ENCODE results near the gene PITPNC1. TPM values are rescaled to one million over a fixed set of nuclear protein-coding genes. Genes with fewer than 3 reads are reported as not detected.
"Not testable (repeated sequence)": the region's sequence is repeated elsewhere in the genome, so short reads cannot be mapped to it uniquely, and the experiment has no call there.

Gene PITPNC1
- total and polyA plus RNA-seq, 4 donors, result 8.0 to 21.1 (median 15.2) TPM

DNA sequence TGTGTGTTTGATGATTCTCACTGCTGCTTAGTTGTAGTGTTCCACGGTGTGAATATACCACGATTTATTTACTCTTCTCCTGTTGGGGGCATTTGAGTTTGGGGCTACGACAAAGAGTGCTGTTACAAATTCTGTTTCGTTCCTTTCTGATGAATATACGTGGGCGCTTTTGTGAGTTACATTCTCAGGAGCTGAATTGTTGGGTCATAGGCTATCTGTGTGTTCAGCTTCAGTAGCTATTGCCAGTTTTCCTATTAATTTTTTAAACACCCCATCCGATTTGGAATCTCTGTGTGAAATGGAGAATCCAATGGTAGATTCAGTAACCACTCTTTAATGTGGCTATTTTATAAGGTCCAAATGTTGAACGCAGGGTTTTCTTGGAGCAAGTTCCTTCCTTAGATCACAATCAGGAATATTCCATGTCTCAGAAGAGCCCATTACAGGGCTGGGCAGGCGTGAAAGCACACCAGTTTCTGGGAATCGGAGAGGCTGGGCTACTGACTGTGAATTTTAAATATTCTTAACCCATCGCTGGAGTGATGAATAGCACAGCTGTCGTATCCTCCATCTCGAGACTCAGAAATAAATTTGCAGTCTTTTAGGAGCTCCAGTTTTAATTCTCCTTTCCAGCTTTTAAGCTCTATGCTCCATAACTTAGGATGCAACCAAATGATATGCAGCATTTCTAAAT, 115.9 kb downstream of the PITPNC1 start:
- DNase-seq (no peak), ATAC-seq (ENCODE audit: insufficient read depth, low FRiP score) (no peak)
- Histone ChIP-seq H3K4me1 (ENCODE audit: control insufficient read depth in 5 of 5, insufficient read depth in 5 of 5, low read length in 5 of 5) (peaks cover 0 to 12% (median 0%) of the 10 kb centered on the region in 5 donors), H3K27ac (ENCODE audit: low read depth in 1 of 2, low read length in 1 of 2) (no peak overlapping the region), H3K9ac (ENCODE audit: insufficient read depth in 1 of 2, low read length in 2 of 2) (no peak overlapping the region), H3K36me3 (ENCODE audit: control insufficient read depth in 4 of 4, insufficient read depth in 4 of 4, low read length in 4 of 4) (no peaks in the 10 kb centered on the region), H3K9me3 (ENCODE audit: control insufficient read depth in 4 of 4, insufficient read depth in 3 of 4, low read length in 3 of 4) (no peaks in the 10 kb centered on the region), H3K27me3 (ENCODE audit: control insufficient read depth in 3 of 3, insufficient read depth in 3 of 3, low read length in 2 of 3) (peaks cover 0 to 5% (median 0%) of the 10 kb centered on the region in 3 donors), H3K4me3 (no peak overlapping the region)
- TF ChIP-seq, protein P1, sequence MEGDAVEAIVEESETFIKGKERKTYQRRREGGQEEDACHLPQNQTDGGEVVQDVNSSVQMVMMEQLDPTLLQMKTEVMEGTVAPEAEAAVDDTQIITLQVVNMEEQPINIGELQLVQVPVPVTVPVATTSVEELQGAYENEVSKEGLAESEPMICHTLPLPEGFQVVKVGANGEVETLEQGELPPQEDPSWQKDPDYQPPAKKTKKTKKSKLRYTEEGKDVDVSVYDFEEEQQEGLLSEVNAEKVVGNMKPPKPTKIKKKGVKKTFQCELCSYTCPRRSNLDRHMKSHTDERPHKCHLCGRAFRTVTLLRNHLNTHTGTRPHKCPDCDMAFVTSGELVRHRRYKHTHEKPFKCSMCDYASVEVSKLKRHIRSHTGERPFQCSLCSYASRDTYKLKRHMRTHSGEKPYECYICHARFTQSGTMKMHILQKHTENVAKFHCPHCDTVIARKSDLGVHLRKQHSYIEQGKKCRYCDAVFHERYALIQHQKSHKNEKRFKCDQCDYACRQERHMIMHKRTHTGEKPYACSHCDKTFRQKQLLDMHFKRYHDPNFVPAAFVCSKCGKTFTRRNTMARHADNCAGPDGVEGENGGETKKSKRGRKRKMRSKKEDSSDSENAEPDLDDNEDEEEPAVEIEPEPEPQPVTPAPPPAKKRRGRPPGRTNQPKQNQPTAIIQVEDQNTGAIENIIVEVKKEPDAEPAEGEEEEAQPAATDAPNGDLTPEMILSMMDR (IDR thresholded peaks at IDR 0.05; ENCODE audit: control extremely low read depth, extremely low read depth), result no peak
- WGBS, 2 donors, result 79 to 85% methylated on average over 13 of the region's 13 CpGs

DNA sequence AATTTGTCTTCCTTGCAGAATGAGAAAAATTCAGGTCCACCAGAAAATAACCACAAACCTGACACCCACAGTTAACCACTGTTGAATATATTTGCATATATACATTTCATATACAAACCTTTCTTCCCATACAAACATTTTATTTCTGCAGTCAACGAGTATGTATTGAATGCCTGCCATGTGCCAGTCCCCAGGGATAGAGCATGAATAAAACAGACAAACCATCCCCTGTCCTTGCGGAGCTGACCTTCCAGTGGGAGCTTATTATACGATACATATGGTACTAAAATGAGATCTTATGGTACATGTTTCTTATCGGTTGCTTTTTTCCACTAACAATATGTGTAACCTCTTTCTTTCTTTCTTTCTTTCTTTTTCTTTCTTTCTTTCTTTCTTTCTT, 116.7 kb downstream of the PITPNC1 start:
- no peaks in the 10 kb centered on the region for H3K36me3 ChIP-seq (ENCODE audit: control insufficient read depth in 4 of 4, insufficient read depth in 4 of 4, low read length in 4 of 4)
- ATAC-seq (ENCODE audit: insufficient read depth, low FRiP score) (no peak), DNase-seq (no peak)
- H3K4me3 ChIP-seq, result no peak overlapping the region
- H3K4me1 ChIP-seq (ENCODE audit: control insufficient read depth in 5 of 5, insufficient read depth in 5 of 5, low read length in 5 of 5), result peaks cover 0 to 9% (median 0%) of the 10 kb centered on the region in 5 donors
- H3K27me3 ChIP-seq (ENCODE audit: control insufficient read depth in 3 of 3, insufficient read depth in 3 of 3, low read length in 2 of 3), result peaks cover 0 to 5% (median 0%) of the 10 kb centered on the region in 3 donors
- H3K9me3 ChIP-seq (ENCODE audit: control insufficient read depth in 4 of 4, insufficient read depth in 3 of 4, low read length in 3 of 4), result no peaks in the 10 kb centered on the region
- no peak overlapping the region for H3K9ac ChIP-seq (ENCODE audit: insufficient read depth in 1 of 2, low read length in 2 of 2)
- TF ChIP-seq, protein P1 (IDR thresholded peaks at IDR 0.05; ENCODE audit: control extremely low read depth, extremely low read depth), result no peak
- no peak overlapping the region for H3K27ac ChIP-seq (ENCODE audit: low read depth in 1 of 2, low read length in 1 of 2)
- 83 to 91% methylated on average over 4 of the region's 4 CpGs for WGBS, 2 donors

DNA sequence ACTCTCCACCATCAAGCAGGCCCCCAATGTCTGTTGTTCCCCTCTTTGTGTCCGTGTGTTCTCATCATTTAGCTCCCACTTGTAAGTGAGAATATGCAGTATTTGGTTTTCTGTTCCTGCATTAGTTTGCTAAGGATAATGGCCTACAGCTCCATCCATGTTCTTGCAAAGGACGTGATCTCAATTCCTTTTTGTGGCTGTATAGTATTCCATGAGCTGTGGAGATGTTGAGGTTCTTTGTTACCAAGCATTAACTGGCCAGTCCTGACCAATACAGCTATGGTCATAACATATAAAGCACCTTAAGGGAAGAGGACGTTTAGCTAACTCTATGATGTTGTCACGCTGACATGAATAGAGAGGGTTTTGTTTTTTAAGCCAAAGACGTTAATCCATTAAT, 118.5 kb downstream of the PITPNC1 start:
- H3K27ac ChIP-seq (ENCODE audit: low read depth in 1 of 2, low read length in 1 of 2); H3K36me3 ChIP-seq (ENCODE audit: control insufficient read depth in 4 of 4, insufficient read depth in 4 of 4, low read length in 4 of 4); DNase-seq; H3K9me3 ChIP-seq (ENCODE audit: control insufficient read depth in 4 of 4, insufficient read depth in 3 of 4, low read length in 3 of 4); H3K4me3 ChIP-seq; H3K4me1 ChIP-seq (ENCODE audit: control insufficient read depth in 5 of 5, insufficient read depth in 5 of 5, low read length in 5 of 5); H3K9ac ChIP-seq (ENCODE audit: insufficient read depth in 1 of 2, low read length in 2 of 2); ATAC-seq (ENCODE audit: insufficient read depth, low FRiP score); H3K27me3 ChIP-seq (ENCODE audit: control insufficient read depth in 3 of 3, insufficient read depth in 3 of 3, low read length in 2 of 3): not testable (repeated sequence)
- WGBS, 2 donors, result 96 to 98% methylated on average over 5 of the region's 5 CpGs

DNA sequence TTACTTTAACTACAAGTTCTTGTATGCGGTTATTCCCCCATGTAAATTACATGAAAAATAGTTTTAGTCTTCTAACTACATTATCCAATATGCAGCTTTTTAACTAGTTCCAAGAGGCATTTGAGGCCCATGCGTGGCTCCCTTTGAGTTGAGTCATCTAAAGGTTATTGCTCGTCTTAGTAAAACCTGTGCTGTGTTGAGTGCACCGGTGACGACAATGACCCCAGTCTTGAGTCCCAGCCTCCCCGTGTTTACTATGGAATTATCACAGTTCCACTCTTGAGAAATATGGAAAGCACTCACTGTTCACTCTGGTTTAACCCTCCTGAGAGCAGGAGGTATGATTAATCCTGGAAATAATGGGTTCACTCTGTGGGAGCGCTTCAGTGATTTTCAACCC, 119.2 kb downstream of the PITPNC1 start:
- peaks cover 0 to 8% (median 0%) of the 10 kb centered on the region in 5 donors for H3K4me1 ChIP-seq (ENCODE audit: control insufficient read depth in 5 of 5, insufficient read depth in 5 of 5, low read length in 5 of 5)
- no peak overlapping the region for H3K4me3 ChIP-seq
- no peak overlapping the region for H3K9ac ChIP-seq (ENCODE audit: insufficient read depth in 1 of 2, low read length in 2 of 2)
- no peaks in the 10 kb centered on the region for H3K9me3 ChIP-seq (ENCODE audit: control insufficient read depth in 4 of 4, insufficient read depth in 3 of 4, low read length in 3 of 4)
- TF ChIP-seq, protein P1 (IDR thresholded peaks at IDR 0.05; ENCODE audit: control extremely low read depth, extremely low read depth), result no peak
- H3K27me3 ChIP-seq (ENCODE audit: control insufficient read depth in 3 of 3, insufficient read depth in 3 of 3, low read length in 2 of 3), result peaks cover 0 to 3% (median 0%) of the 10 kb centered on the region in 3 donors
- H3K27ac ChIP-seq (ENCODE audit: low read depth in 1 of 2, low read length in 1 of 2), result no peak overlapping the region
- ATAC-seq (ENCODE audit: insufficient read depth, low FRiP score), result no peak
- 79 to 82% methylated on average over 7 of the region's 7 CpGs for WGBS, 2 donors
- no peak for DNase-seq
- H3K36me3 ChIP-seq (ENCODE audit: control insufficient read depth in 4 of 4, insufficient read depth in 4 of 4, low read length in 4 of 4), result no peaks in the 10 kb centered on the region

Measured in lung (tissue), 12 donors.